Measurements from ENCODE around the gene KRTAP5-8. TPM values are rescaled to one million over a fixed set of nuclear protein-coding genes. Genes with fewer than 3 reads are reported as not detected.

KRTAP5-8 gene
- total RNA-seq, 1 experiment from 2014 or later, result not detected

DNA sequence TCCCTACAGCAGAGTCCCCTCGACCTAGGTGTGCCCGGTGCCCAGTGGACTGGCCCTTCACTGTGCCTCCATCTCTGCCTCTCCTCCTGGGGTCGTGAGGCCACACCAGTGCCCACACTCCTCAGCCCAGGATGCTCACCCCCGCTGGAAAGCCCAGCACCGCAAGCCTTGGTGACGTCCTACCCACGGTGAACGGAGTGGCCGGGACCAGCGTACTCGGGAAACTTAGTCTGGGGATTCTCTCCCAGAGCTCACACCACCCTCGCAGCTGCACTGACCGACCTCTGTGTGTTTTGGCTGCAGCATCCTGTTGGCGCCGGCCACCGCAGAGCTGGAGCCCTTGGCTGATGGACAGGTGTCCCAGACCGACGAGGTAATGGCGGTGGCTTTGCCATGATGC, 46.3 kb upstream of the KRTAP5-8 start:
- Histone ChIP-seq H3T11ph (ENCODE audit: low read length) (no peak overlapping the region), H3K9me3 (ENCODE audit: control insufficient read depth, low read depth, low read length) (no peaks in the 10 kb centered on the region), H3K23ac (ENCODE audit: insufficient read length, low read depth, low read length) (no peak overlapping the region), H3K56ac (ENCODE audit: insufficient read length, low read depth, low read length) (no peak overlapping the region), H2BK20ac (ENCODE audit: low read depth, low read length, poor library complexity, severe bottlenecking) (no peak overlapping the region), H2AK5ac (ENCODE audit: insufficient read length, low read length) (no peak overlapping the region), H2BK5ac (ENCODE audit: insufficient read length, low read length) (no peak overlapping the region), H3K4me1 (ENCODE audit: insufficient read depth, low read length) (no peaks in the 10 kb centered on the region), H3K9ac (ENCODE audit: extremely low read depth, insufficient read length, low read length) (no peak overlapping the region), H2BK12ac (ENCODE audit: insufficient read length, low read depth, low read length) (no peak overlapping the region), H2BK120ac (ENCODE audit: low read depth, low read length, poor library complexity, severe bottlenecking) (no peak overlapping the region), H3K79me1 (ENCODE audit: insufficient read depth, low read depth, low read length, poor library complexity, severe bottlenecking) (no peaks in the 10 kb centered on the region), H3K79me2 (ENCODE audit: insufficient read depth, low read length) (no peaks in the 10 kb centered on the region), H4K91ac (ENCODE audit: insufficient read length, low read depth, low read length) (no peak overlapping the region), H3K23me2 (ENCODE audit: insufficient read length, low read depth, low read length, poor library complexity, severe bottlenecking) (no peaks in the 10 kb centered on the region), H3K18ac (ENCODE audit: insufficient read length, low read depth, low read length) (no peak overlapping the region), H3K4ac (ENCODE audit: low read depth, low read length) (no peak overlapping the region), H2BK15ac (ENCODE audit: low read depth, low read length) (no peak overlapping the region), H2AFZ (ENCODE audit: low read length) (no peak overlapping the region), H3K4me2 (ENCODE audit: insufficient read depth, insufficient read length, low read length) (no peak overlapping the region), H3K14ac (ENCODE audit: insufficient read depth, low read length) (no peak overlapping the region), H4K8ac (replicated peaks; ENCODE audit: insufficient read length, low read depth, low read length) (no peak overlapping the region), H3K27ac (ENCODE audit: insufficient read length, low read depth, low read length) (no peak overlapping the region), H3K27me3 (ENCODE audit: insufficient read depth, low read length) (no peaks in the 10 kb centered on the region), H4K5ac (ENCODE audit: insufficient read length, low read depth, low read length) (no peak overlapping the region), H4K20me1 (ENCODE audit: control insufficient read depth, insufficient read depth, insufficient read length) (no peaks in the 10 kb centered on the region)
- peaks cover 4 to 6% of the 10 kb centered on the region in 2 experiments; a peak in 3 of 4 replicates for H3K4me1 Mint-ChIP-seq
- TF ChIP-seq, protein P1, sequence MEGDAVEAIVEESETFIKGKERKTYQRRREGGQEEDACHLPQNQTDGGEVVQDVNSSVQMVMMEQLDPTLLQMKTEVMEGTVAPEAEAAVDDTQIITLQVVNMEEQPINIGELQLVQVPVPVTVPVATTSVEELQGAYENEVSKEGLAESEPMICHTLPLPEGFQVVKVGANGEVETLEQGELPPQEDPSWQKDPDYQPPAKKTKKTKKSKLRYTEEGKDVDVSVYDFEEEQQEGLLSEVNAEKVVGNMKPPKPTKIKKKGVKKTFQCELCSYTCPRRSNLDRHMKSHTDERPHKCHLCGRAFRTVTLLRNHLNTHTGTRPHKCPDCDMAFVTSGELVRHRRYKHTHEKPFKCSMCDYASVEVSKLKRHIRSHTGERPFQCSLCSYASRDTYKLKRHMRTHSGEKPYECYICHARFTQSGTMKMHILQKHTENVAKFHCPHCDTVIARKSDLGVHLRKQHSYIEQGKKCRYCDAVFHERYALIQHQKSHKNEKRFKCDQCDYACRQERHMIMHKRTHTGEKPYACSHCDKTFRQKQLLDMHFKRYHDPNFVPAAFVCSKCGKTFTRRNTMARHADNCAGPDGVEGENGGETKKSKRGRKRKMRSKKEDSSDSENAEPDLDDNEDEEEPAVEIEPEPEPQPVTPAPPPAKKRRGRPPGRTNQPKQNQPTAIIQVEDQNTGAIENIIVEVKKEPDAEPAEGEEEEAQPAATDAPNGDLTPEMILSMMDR (conservative IDR thresholded peaks at IDR 0.05), result no peak
- H3K27ac Mint-ChIP-seq, result no peak overlapping the region
- no peaks in the 10 kb centered on the region for H3K27me3 Mint-ChIP-seq (ENCODE audit: low read depth)
- DNase-seq, result no peak
- H3K9me3 Mint-ChIP-seq, result peaks cover 0 to 1% of the 10 kb centered on the region in 2 experiments; a peak in 1 of 5 replicates
- no CpG with 5 or more reads among the region's 19 CpGs for WGBS (ENCODE audit: extremely low coverage, insufficient read length, low lambda C conversion rate)
- no peak overlapping the region for H3K4me3 Mint-ChIP-seq
- H3K36me3 Mint-ChIP-seq (ENCODE audit: insufficient read depth in 1 of 3, low read depth in 3 of 3), result peaks cover 16 to 77% (median 35%) of the 10 kb centered on the region in 3 experiments

Measured in H9 (cell line).